H1 (cell line): ENCODE data around the gene PPM1L. TPM values are rescaled to one million over a fixed set of nuclear protein-coding genes. Genes with fewer than 3 reads are reported as not detected.

Source experiments
- CTCF ChIA-PET: fragments of 300-600 bp; sonication (Branson Sonifier 250); formaldehyde crosslinking; loops from one replicate; lab custom pipeline; 2021; ENCODE audit not compliant: partially characterized antibody; lab: Charles Lee
- POLR2A ChIA-PET: fragments of 300-600 bp; sonication (Branson Sonifier 250); formaldehyde crosslinking; loops from one replicate; lab custom pipeline; 2021; ENCODE audit warnings: inconsistent platforms; ENCODE audit not compliant: partially characterized antibody; lab: Charles Lee
- DNase-seq, 2 experiments: peaks; one replicate each; pipeline versions ENCODE4 v3.0.0 to v3.0.0-alpha.2; 2010 to 2022; ENCODE audit warnings: low spot score in 2 of 2, low read depth in 1 of 2, mixed read lengths in 1 of 2
- FAIRE-seq: peaks from 2 replicates; lab custom pipeline; 2011; peaks lifted over from hg19 to GRCh38; lab: Jason Lieb, UNC
- H2AFZ ChIP-seq: 2 replicates; pipeline ENCODE4 v1.8.1; 2012; ENCODE audit warnings: low read length, inconsistent platforms
- H2AK5ac ChIP-seq: 2 replicates; pipeline ENCODE4 v1.6.1; 2013; ENCODE audit warnings: low read depth, low read length
- H2BK120ac ChIP-seq: replicated peaks from 2 replicates; pipeline ENCODE3; 2013; ENCODE audit warnings: low read depth, low read length, inconsistent platforms
- H2BK12ac ChIP-seq: 2 replicates; pipeline ENCODE4 v1.6.1; 2013; ENCODE audit warnings: low read depth, low read length
- H2BK15ac ChIP-seq: 2 replicates; pipeline ENCODE4 v1.6.1; 2013; ENCODE audit warnings: low read length
- H2BK20ac ChIP-seq: 2 replicates; pipeline ENCODE4 v1.6.1; 2013; ENCODE audit warnings: low read length
- H2BK5ac ChIP-seq: 2 replicates; pipeline ENCODE4 v1.6.1; 2013; ENCODE audit warnings: low read depth, low read length
- H3K14ac ChIP-seq: 2 replicates; pipeline ENCODE4 v1.6.1; 2013; ENCODE audit warnings: inconsistent platforms; ENCODE audit not compliant: insufficient read length
- H3K18ac ChIP-seq: 2 replicates; pipeline ENCODE4 v1.6.1; 2013; ENCODE audit warnings: low read length; ENCODE audit errors: extremely low read depth
- H3K23ac ChIP-seq: 2 replicates; pipeline ENCODE4 v1.6.1; 2013; ENCODE audit warnings: inconsistent platforms; ENCODE audit not compliant: insufficient read length
- H3K23me2 ChIP-seq: 2 replicates; pipeline ENCODE4 v1.6.1; 2013; ENCODE audit warnings: low read depth, low read length
- H3K27ac ChIP-seq: 2 replicates; pipeline ENCODE4 v1.6.1; 2011; ENCODE audit warnings: low read depth, low read length, inconsistent platforms
- H3K27me3 ChIP-seq, 4 experiments: replicated peaks in 1 of 4; 1 replicate in 1 of 4; 2 replicates in 3 of 4; pipeline versions ENCODE4 v1.6.1 to v1.8.1; 2011 to 2013; ENCODE audit warnings: low read length in 3 of 4, mild to moderate bottlenecking in 3 of 4, inconsistent platforms in 2 of 4, mixed read lengths in 2 of 4, moderate library complexity in 1 of 4; ENCODE audit not compliant: control insufficient read depth in 3 of 4, insufficient read depth in 3 of 4; ENCODE audit errors: extremely low read depth in 1 of 4
- H3K36me3 ChIP-seq, 4 experiments: 2 replicates each; pipeline versions ENCODE4 v1.6.1 to v1.8.1; 2011 to 2013; ENCODE audit warnings: mild to moderate bottlenecking in 4 of 4, low read length in 3 of 4, moderate library complexity in 2 of 4, control low read depth in 1 of 4, inconsistent platforms in 1 of 4; ENCODE audit not compliant: insufficient read depth in 4 of 4, control insufficient read depth in 2 of 4
- H3K4ac ChIP-seq: replicated peaks from 2 replicates; pipeline ENCODE3; 2013; ENCODE audit warnings: low read length, low read depth, mixed read lengths, inconsistent platforms; ENCODE audit not compliant: insufficient read length
- H3K4me1 ChIP-seq, 4 experiments: replicated peaks in 1 of 4; 1 replicate in 1 of 4; 2 replicates in 3 of 4; pipeline versions ENCODE4 v1.6.1 to v1.8.1; 2011 to 2013; ENCODE audit warnings: low read length in 3 of 4, inconsistent platforms in 2 of 4, mixed read lengths in 1 of 4; ENCODE audit not compliant: insufficient read depth in 4 of 4, control insufficient read depth in 3 of 4
- H3K4me2 ChIP-seq, 2 experiments: 2 replicates each; pipeline versions ENCODE4 v1.6.1 to v1.8.1; 2011 to 2013; ENCODE audit warnings: low read depth in 2 of 2, low read length in 2 of 2, control low read depth in 1 of 2, inconsistent platforms in 1 of 2, mild to moderate bottlenecking in 1 of 2; ENCODE audit not compliant: insufficient read depth in 1 of 2
- H3K4me3 ChIP-seq, 4 experiments: fragments of 200-600, 300-600 bp in 1 of 4; sonication (generic), shearing (Covaris generic), sonication (Bioruptor Twin) in 1 of 4; 2 replicates each; pipeline versions ENCODE4 v1.5.1 to v1.8.1; 2011 to 2016; ENCODE audit warnings: low read length in 4 of 4, low read depth in 3 of 4, control low read depth in 2 of 4, inconsistent platforms in 2 of 4, mild to moderate bottlenecking in 2 of 4, mixed read lengths in 1 of 4, moderate library complexity in 1 of 4; ENCODE audit not compliant: insufficient read depth in 2 of 4; ENCODE audit errors: extremely low read depth in 1 of 4
- H3K56ac ChIP-seq: replicated peaks from 2 replicates; pipeline ENCODE3; 2013; ENCODE audit warnings: low read depth, mild to moderate bottlenecking, mixed read lengths, low read length, inconsistent platforms; ENCODE audit not compliant: insufficient read length
- H3K79me1 ChIP-seq: 2 replicates; pipeline ENCODE4 v1.6.1; 2013; ENCODE audit warnings: low read depth, low read length, control low read depth
- H3K79me2 ChIP-seq, 2 experiments: 2 replicates each; pipeline versions ENCODE4 v1.6.1 to v1.8.1; 2012 to 2013; ENCODE audit warnings: low read length in 2 of 2, mild to moderate bottlenecking in 2 of 2, inconsistent platforms in 1 of 2; ENCODE audit not compliant: insufficient read depth in 2 of 2, control insufficient read depth in 1 of 2
- H3K9ac ChIP-seq, 4 experiments: replicated peaks in 1 of 4; 1 replicate in 1 of 4; 2 replicates in 3 of 4; pipeline versions ENCODE4 v1.6.1 to v1.8.1; 2011 to 2013; ENCODE audit warnings: low read depth in 3 of 4, low read length in 3 of 4, control low read depth in 2 of 4, mild to moderate bottlenecking in 2 of 4, moderate library complexity in 2 of 4, inconsistent platforms in 1 of 4; ENCODE audit errors: extremely low read depth in 1 of 4
- H3K9me3 ChIP-seq, 2 experiments: 2 replicates each; pipeline versions ENCODE4 v1.6.1 to v1.8.1; 2012 to 2013; ENCODE audit warnings: mild to moderate bottlenecking in 2 of 2, moderate library complexity in 2 of 2, control low read depth in 1 of 2, inconsistent platforms in 1 of 2, low read depth in 1 of 2, low read length in 1 of 2, mixed read lengths in 1 of 2; ENCODE audit not compliant: insufficient read depth in 2 of 2
- H4K20me1 ChIP-seq, 2 experiments: replicated peaks in 1 of 2; 2 replicates each; pipeline versions ENCODE3 to v1.8.1; 2011 to 2013; ENCODE audit warnings: inconsistent platforms in 2 of 2, low read length in 2 of 2, mild to moderate bottlenecking in 1 of 2; ENCODE audit not compliant: insufficient read depth in 2 of 2, control insufficient read depth in 1 of 2
- H4K5ac ChIP-seq: 2 replicates; pipeline ENCODE4 v1.6.1; 2013; ENCODE audit warnings: low read length, low read depth, mixed read lengths, inconsistent platforms; ENCODE audit not compliant: insufficient read length
- H4K8ac ChIP-seq: 2 replicates; pipeline ENCODE4 v1.8.0; 2013; ENCODE audit warnings: mild to moderate bottlenecking, moderate library complexity, low read length, inconsistent platforms; ENCODE audit not compliant: insufficient read depth; ENCODE audit errors: extremely low read depth
- H4K91ac ChIP-seq: replicated peaks from 2 replicates; pipeline ENCODE3; 2013; ENCODE audit warnings: low read length, mixed read lengths, inconsistent platforms; ENCODE audit not compliant: insufficient read length
- ASH2L ChIP-seq: fragments of 200-600, 300-600 bp; sonication (generic); IDR thresholded peaks from one replicate; pipeline ENCODE4 v1.7.1; 2017; ENCODE audit warnings: low read length
- CHD1 ChIP-seq: IDR thresholded peaks from 2 replicates; pipeline ENCODE4 v1.6.1; 2012; ENCODE audit warnings: low read depth, low read length, improper control_type of control experiment
- EGR1 ChIP-seq: IDR thresholded peaks from 2 replicates; pipeline ENCODE4 v1.6.1; 2011; ENCODE audit warnings: low read depth, low read length, borderline replicate concordance
- EZH2 ChIP-seq: fragments of 200-600 bp; sonication (generic); IDR thresholded peaks from 2 replicates; pipeline ENCODE4 v1.7.1; 2012; ENCODE audit warnings: low read depth, mild to moderate bottlenecking, moderate library complexity, low read length, inconsistent platforms; ENCODE audit not compliant: severe bottlenecking
- KDM5A ChIP-seq: fragments of 200-600 bp; IDR thresholded peaks from 2 replicates; pipeline ENCODE4 v1.7.1; 2012; ENCODE audit warnings: mild to moderate bottlenecking, low read length, inconsistent platforms, mixed read lengths
- POU5F1 ChIP-seq: IDR thresholded peaks from 2 replicates; pipeline ENCODE4 v1.6.1; 2011; ENCODE audit warnings: low read depth, mild to moderate bottlenecking, low read length, moderate library complexity
- SIRT6 ChIP-seq: IDR thresholded peaks from one replicate; pipeline ENCODE4 v1.7.1; 2012; ENCODE audit warnings: low read length, inconsistent platforms
- SP1 ChIP-seq: IDR thresholded peaks from 2 replicates; pipeline ENCODE4 v1.6.1; 2011; ENCODE audit warnings: low read depth, low read length
- SP2 ChIP-seq: IDR thresholded peaks from 2 replicates; pipeline ENCODE4 v1.6.1; 2012; ENCODE audit warnings: mild to moderate bottlenecking, low read length, inconsistent platforms
- SP4 ChIP-seq: IDR thresholded peaks from 2 replicates; pipeline ENCODE4 v1.6.1; 2012; ENCODE audit warnings: low read length, inconsistent platforms
- SUZ12 ChIP-seq: fragments of 200-600 bp; sonication (generic); IDR thresholded peaks from 2 replicates; pipeline ENCODE4 v1.6.1; 2012; ENCODE audit warnings: mild to moderate bottlenecking, inconsistent platforms, low read length, moderate library complexity, mixed read lengths
- USF2 ChIP-seq: IDR thresholded peaks from 2 replicates; pipeline ENCODE4 v1.6.1; 2011; ENCODE audit warnings: low read length, improper control_type of control experiment
- YY1 ChIP-seq: IDR thresholded peaks from 2 replicates; pipeline ENCODE4 v1.6.1; 2011; ENCODE audit warnings: low read depth, mild to moderate bottlenecking, low read length
- WGBS, 2 experiments: shearing (Covaris generic) in 1 of 2; methylation state at CpG; one replicate each; pipeline versions ENCODE4 v1.1.6 to v1.1.7; 2013 to 2015; ENCODE audit warnings: low lambda C conversion rate in 2 of 2, mixed read lengths in 2 of 2, inconsistent platforms in 1 of 2, low coverage in 1 of 2, missing lambda C conversion rate in 1 of 2; ENCODE audit not compliant: insufficient replicate concordance in 2 of 2, insufficient coverage in 1 of 2, insufficient read length in 1 of 2; ENCODE audit errors: extremely low coverage in 1 of 2, missing lambda C conversion rate in 1 of 2; 5-methylcytosine and 5-hydroxymethylcytosine counted together
- polyA plus RNA-seq, 7 experiments: library from polyadenylated mRNA; depleted of rRNA in 3 of 7; stranded (reverse) in 5 of 7; unstranded in 2 of 7; fragments of >200 nt in 5 of 7; fragments of 200-250 nt in 2 of 7; gene quantifications; 1 replicate in 5 of 7; 2 replicates in 1 of 7; 4 replicates in 1 of 7; pipeline versions ENCODE4 v1.2.1 to v1.2.3, GENCODE V29; 2011 to 2013; ENCODE audit warnings: missing spikeins in 2 of 7, mixed read lengths in 2 of 7
- total RNA-seq: library from RNA; stranded (reverse); fragmentation: NEBNext Ultra II Directional; extraction: Animal tissue kit (Norgen Biotek cat#: 25700); gene quantifications from 2 replicates; pipeline ENCODE4 v1.2.1, GENCODE V29; 2021

PPM1L gene
- total and polyA plus RNA-seq, 2 of the 8 experiments (the other 6 are each of a cell fraction or from before 2014, with no cell fraction given), result 2.8 to 18.1 TPM

GRCh38 chr3:161035711-161036110 lies 279.7 kb downstream of the PPM1L start:
- Histone ChIP-seq H4K91ac (no peak overlapping the region), H3K9ac (no peak overlapping the region), H4K5ac (no peak overlapping the region), H3K79me1 (no peaks in the 10 kb centered on the region), H2BK20ac (no peak overlapping the region), H3K27me3 (no peaks in the 10 kb centered on the region), H3K4me1 (no peaks in the 10 kb centered on the region), H2BK15ac (no peak overlapping the region), H3K9me3 (no peaks in the 10 kb centered on the region), H2BK12ac (no peak overlapping the region), H3K27ac (no peak overlapping the region), H4K20me1 (no peaks in the 10 kb centered on the region), H3K4me3 (no peak overlapping the region), H2BK120ac (no peak overlapping the region), H3K23ac (no peak overlapping the region), H2BK5ac (no peak overlapping the region), H3K79me2 (no peaks in the 10 kb centered on the region), H3K56ac (no peak overlapping the region), H2AFZ (no peak overlapping the region), H3K18ac (no peak overlapping the region), H4K8ac (no peak overlapping the region), H3K4ac (no peak overlapping the region), H3K4me2 (no peak overlapping the region), H3K23me2 (no peaks in the 10 kb centered on the region), H3K14ac (no peak overlapping the region), H2AK5ac (no peak overlapping the region), H3K36me3 (no peaks in the 10 kb centered on the region)
- ChIA-PET CTCF (interaction anchor here (0.6 to 1.2 kb wide), 2 partner anchors 61 to 1422 kb away, joined by 4 to 5 read pairs; no protein-coding TSS in a partner anchor), POLR2A (no interaction called here)
- 98% methylated on average over 2 of the region's 2 CpGs; no CpG with 5 or more reads in 1 of the 2 experiments for WGBS, 2 experiments
- FAIRE-seq (no peak), DNase-seq (no peak)
- TF ChIP-seq SP4 (no peak), ASH2L (no peak), POU5F1 (no peak), CHD1 (no peak), SIRT6 (no peak), USF2 (no peak), SUZ12 (no peak), YY1 (no peak), SP2 (no peak), EZH2 (no peak), KDM5A (no peak), EGR1 (no peak), SP1 (no peak)
